Mucosa of stomach (tissue), 1 donor: ENCODE measurements around the gene DNAAF9.

ENCODE experiments used
- H3K27me3 ChIP-seq: one replicate; pipeline ENCODE4 v1.7.0; 2013; ENCODE audit warnings: mild to moderate bottlenecking, low read length; ENCODE audit not compliant: control insufficient read depth, insufficient read depth
- H3K36me3 ChIP-seq: one replicate; pipeline ENCODE4 v1.7.0; 2013; ENCODE audit warnings: low read length; ENCODE audit not compliant: control insufficient read depth, insufficient read depth
- H3K4me1 ChIP-seq: one replicate; pipeline ENCODE4 v1.7.0; 2013; ENCODE audit warnings: mild to moderate bottlenecking, low read length; ENCODE audit not compliant: control insufficient read depth, insufficient read depth
- H3K4me3 ChIP-seq: one replicate; pipeline ENCODE4 v1.7.0; 2013; ENCODE audit warnings: low read length
- H3K9ac ChIP-seq: one replicate; pipeline ENCODE4 v1.7.0; 2013; ENCODE audit warnings: mild to moderate bottlenecking, low read length, moderate library complexity
- H3K9me3 ChIP-seq: one replicate; pipeline ENCODE4 v1.7.0; 2013; ENCODE audit warnings: mild to moderate bottlenecking, low read length, moderate library complexity; ENCODE audit not compliant: control insufficient read depth
- donor health status: Pancreatic carcinoma.

DNAAF9 gene

GRCh38 chr20:3390759-3391425 is 16.6 kb downstream of the DNAAF9 start:
- Histone ChIP-seq H3K9ac (no peak overlapping the region), H3K27me3 (no peaks in the 10 kb centered on the region), H3K36me3 (no peaks in the 10 kb centered on the region), H3K4me1 (peaks cover 5% of the 10 kb centered on the region), H3K9me3 (no peaks in the 10 kb centered on the region), H3K4me3 (no peak overlapping the region)

GRCh38 chr20:3383878-3384495 is 23.5 kb downstream of the DNAAF9 start:
- no peaks in the 10 kb centered on the region for H3K36me3 ChIP-seq
- no peaks in the 10 kb centered on the region for H3K9me3 ChIP-seq
- no peak overlapping the region for H3K9ac ChIP-seq
- H3K4me3 ChIP-seq = no peak overlapping the region
- no peaks in the 10 kb centered on the region for H3K27me3 ChIP-seq
- H3K4me1 ChIP-seq = no peaks in the 10 kb centered on the region

GRCh38 chr20:3382836-3383235 is 24.6 kb downstream of the DNAAF9 start:
- Histone ChIP-seq H3K36me3 (no peaks in the 10 kb centered on the region), H3K9me3 (no peaks in the 10 kb centered on the region), H3K4me1 (no peaks in the 10 kb centered on the region), H3K27me3 (no peaks in the 10 kb centered on the region), H3K9ac (no peak overlapping the region), H3K4me3 (no peak overlapping the region)

- Histone ChIP-seq H3K27me3 (no peaks in the 10 kb centered on the region), H3K4me3 (no peak overlapping the region), H3K4me1 (no peaks in the 10 kb centered on the region), H3K36me3 (no peaks in the 10 kb centered on the region), H3K9me3 (no peaks in the 10 kb centered on the region), H3K9ac (no peak overlapping the region)
Measured at GRCh38 chr20:3380228-3381070, 27.0 kb downstream of the DNAAF9 start.

- Histone ChIP-seq H3K36me3 (no peaks in the 10 kb centered on the region), H3K9ac (no peak overlapping the region), H3K4me3 (no peak overlapping the region), H3K27me3 (no peaks in the 10 kb centered on the region), H3K9me3 (no peaks in the 10 kb centered on the region), H3K4me1 (no peaks in the 10 kb centered on the region)
Measured at GRCh38 chr20:3378138-3378537, 29.3 kb downstream of the DNAAF9 start.

GRCh38 chr20:3377644-3378043 is 29.8 kb downstream of the DNAAF9 start:
- H3K9ac ChIP-seq = no peak overlapping the region

GRCh38 chr20:3374296-3374695 is 33.2 kb downstream of the DNAAF9 start:
- peaks cover 8% of the 10 kb centered on the region for H3K36me3 ChIP-seq
- H3K27me3 ChIP-seq = no peaks in the 10 kb centered on the region
- no peaks in the 10 kb centered on the region for H3K9me3 ChIP-seq

More at GRCh38 chr20:3377644-3378043, 29.8 kb downstream of the DNAAF9 start:
- Histone ChIP-seq H3K4me3 (no peak overlapping the region), H3K4me1 (no peaks in the 10 kb centered on the region), H3K9me3 (no peaks in the 10 kb centered on the region), H3K36me3 (peaks cover under 1% of the 10 kb centered on the region), H3K27me3 (no peaks in the 10 kb centered on the region)

GRCh38 chr20:3371754-3372153 is 35.7 kb downstream of the DNAAF9 start:
- no peak overlapping the region for H3K4me3 ChIP-seq
- no peaks in the 10 kb centered on the region for H3K27me3 ChIP-seq
- no peak overlapping the region for H3K9ac ChIP-seq
- peaks cover 10% of the 10 kb centered on the region for H3K4me1 ChIP-seq
- peaks cover 8% of the 10 kb centered on the region for H3K36me3 ChIP-seq
- no peaks in the 10 kb centered on the region for H3K9me3 ChIP-seq

More at GRCh38 chr20:3374296-3374695, 33.2 kb downstream of the DNAAF9 start:
- Histone ChIP-seq H3K9ac (no peak overlapping the region), H3K4me3 (no peak overlapping the region), H3K4me1 (peaks cover 10% of the 10 kb centered on the region)

- Histone ChIP-seq H3K27me3 (no peaks in the 10 kb centered on the region), H3K4me3 (no peak overlapping the region), H3K36me3 (peaks cover 2% of the 10 kb centered on the region), H3K9ac (no peak overlapping the region), H3K9me3 (no peaks in the 10 kb centered on the region), H3K4me1 (peaks cover 5% of the 10 kb centered on the region)
Measured at GRCh38 chr20:3367089-3367488, 40.4 kb downstream of the DNAAF9 start.

GRCh38 chr20:3364323-3365013 is 43.0 kb downstream of the DNAAF9 start:
- Histone ChIP-seq H3K9me3 (no peaks in the 10 kb centered on the region), H3K36me3 (no peaks in the 10 kb centered on the region), H3K4me3 (no peak overlapping the region), H3K4me1 (no peaks in the 10 kb centered on the region), H3K27me3 (no peaks in the 10 kb centered on the region), H3K9ac (no peak overlapping the region)

- H3K36me3 ChIP-seq = no peaks in the 10 kb centered on the region
- no peaks in the 10 kb centered on the region for H3K9me3 ChIP-seq
- no peak overlapping the region for H3K4me3 ChIP-seq
- no peaks in the 10 kb centered on the region for H3K27me3 ChIP-seq
- H3K9ac ChIP-seq = no peak overlapping the region
- H3K4me1 ChIP-seq = peaks cover 7% of the 10 kb centered on the region
Measured at GRCh38 chr20:3360752-3361151, 46.7 kb downstream of the DNAAF9 start.
